Ovary (tissue), 9 donors: ENCODE data around the gene RNF19B. TPM values are rescaled to one million over a fixed set of nuclear protein-coding genes. Genes with fewer than 3 reads are reported as not detected.

Experiments used
- DNase-seq, 5 donors: peaks; one replicate each; pipeline ENCODE4 v3.0.0-alpha.2; 2019 to 2020
- H3K27ac ChIP-seq, 2 donors: fragments of 200-600 bp; one replicate each; pipeline versions ENCODE4 v1.5.1 to v1.8.0; 2019 to 2022
- H3K27me3 ChIP-seq: fragments of 200-600 bp; one replicate; pipeline ENCODE4 v1.8.0; 2022
- H3K36me3 ChIP-seq: fragments of 200-600 bp; sonication (generic); one replicate; pipeline ENCODE4 v1.5.1; 2019
- H3K4me1 ChIP-seq: one replicate; pipeline ENCODE4 v1.8.1; 2013; ENCODE audit warnings: mild to moderate bottlenecking, moderate library complexity; ENCODE audit not compliant: insufficient read depth
- H3K4me3 ChIP-seq: fragments of 200-600 bp; sonication (generic); one replicate; pipeline ENCODE4 v1.5.1; 2017
- H3K9me3 ChIP-seq, 2 donors: fragments of 200-600 bp in 1 of 2; sonication (generic) in 1 of 2; one replicate each; pipeline versions ENCODE4 v1.5.1 to v1.8.1; 2013 to 2019; ENCODE audit warnings: mild to moderate bottlenecking in 1 of 2, moderate library complexity in 1 of 2
- EP300 ChIP-seq: sonication (generic); formaldehyde crosslinking; IDR thresholded peaks from one replicate; pipeline ENCODE4 v1.6.1; 2017; ENCODE audit warnings: antibody characterized with exemption
- POLR2A ChIP-seq: fragments of 450-650 bp; IDR thresholded peaks from one replicate; pipeline ENCODE4 v1.6.1; 2017; ENCODE audit warnings: antibody characterized with exemption, mild to moderate bottlenecking, moderate library complexity
- WGBS, 3 donors: extraction: QIAGEN DNeasy Blood & Tissue Kit in 1 of 3; methylation state at CpG; one replicate each; pipeline versions ENCODE4 v1.1.5 to v1.1.7; 2013 to 2017; 5-methylcytosine and 5-hydroxymethylcytosine counted together
- intact Hi-C, 4 donors: fragments of 100-400 bp; cut with DNase I; formaldehyde crosslinking; loops; one replicate each; pipeline versions ENCODE4 v1.11.0 to v1.15.1; 2022 to 2023
- polyA plus RNA-seq, 2 donors: library from polyadenylated mRNA; stranded (reverse); fragments of 200-250 nt in 1 of 2; fragments of 350-450 nt in 1 of 2; fragmentation: Illumina TruSeq in 1 of 2; extraction: RNeasy Lipid Tissue Mini Kit (QIAGEN cat#74804) in 1 of 2; gene quantifications; one replicate each; pipeline ENCODE4 v1.2.3, GENCODE V29; 2013 to 2014
- total RNA-seq, 7 donors: library from RNA; depleted of rRNA in 2 of 7; stranded (reverse); fragments of >200 nt in 2 of 7; fragmentation: NEBNext Ultra II Directional in 3 of 7; extraction: Animal tissue kit (Norgen Biotek cat#: 25700) in 3 of 7; gene quantifications; one replicate each; pipeline versions ENCODE4 v1.1.0 to v1.2.4, GENCODE V29; 2016 to 2023
- TF ChIP-seq, protein P1 (sequence below), 3 donors: fragments of 450-650 bp in 2 of 3; fragments of 200-600 bp in 1 of 3; IDR thresholded peaks; one replicate each; pipeline versions ENCODE4 v1.5.1 to v1.8.0; 2016 to 2022; ENCODE audit warnings: antibody characterized with exemption in 3 of 3, mild to moderate bottlenecking in 1 of 3
- donor health status: DM: no; HTN: no; CAD: no; lungs with moderate emphysema.
- donor health status: DM: no; HTN: no; CAD: no.
- donor health status: Bipolar disorder and iron deficiency.
- donor health status: DM: yes; HTN: yes; CAD: no.
- donor health status: DM: no; HTN: no; CAD: no.
- donor health status: DM: yes; HTN: yes; CAD: no.

RNF19B gene
- total and polyA plus RNA-seq, 9 donors = 11.2 to 38.0 (median 15.0) TPM

DNA sequence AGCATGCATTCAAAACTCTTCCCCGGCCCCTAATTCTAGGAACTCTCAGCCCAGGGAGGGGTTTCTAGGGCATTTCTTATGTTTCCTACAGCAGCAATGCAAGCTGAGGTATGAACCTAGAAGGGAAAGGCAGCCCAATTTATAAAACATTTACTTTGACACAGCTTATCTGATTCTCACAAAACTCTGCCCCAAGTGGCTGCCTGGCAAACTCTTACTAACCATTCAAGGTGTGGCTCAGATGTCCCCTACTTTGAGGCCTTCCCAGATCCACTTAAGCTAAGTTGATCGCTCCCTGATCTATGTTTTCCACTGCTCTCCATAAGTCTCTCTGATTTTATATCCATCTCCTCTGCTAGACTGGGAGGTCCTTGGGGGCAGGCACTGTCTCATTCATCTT lies 36.7 kb upstream of the RNF19B start:
- WGBS, 3 donors = 90 to 94% (median 93%) methylated on average over 2 of the region's 2 CpGs
- H3K27ac ChIP-seq = no peak overlapping the region
- H3K4me1 ChIP-seq = peaks cover 1% of the 10 kb centered on the region
- intact Hi-C loops = loop anchor here in 1 of 4 donors (10.0 kb wide), 1 partner anchor 66 kb away; no protein-coding TSS in a partner anchor
- H3K4me3 ChIP-seq = no peak overlapping the region
- TF ChIP-seq POLR2A = no peak
- TF ChIP-seq, protein P1, sequence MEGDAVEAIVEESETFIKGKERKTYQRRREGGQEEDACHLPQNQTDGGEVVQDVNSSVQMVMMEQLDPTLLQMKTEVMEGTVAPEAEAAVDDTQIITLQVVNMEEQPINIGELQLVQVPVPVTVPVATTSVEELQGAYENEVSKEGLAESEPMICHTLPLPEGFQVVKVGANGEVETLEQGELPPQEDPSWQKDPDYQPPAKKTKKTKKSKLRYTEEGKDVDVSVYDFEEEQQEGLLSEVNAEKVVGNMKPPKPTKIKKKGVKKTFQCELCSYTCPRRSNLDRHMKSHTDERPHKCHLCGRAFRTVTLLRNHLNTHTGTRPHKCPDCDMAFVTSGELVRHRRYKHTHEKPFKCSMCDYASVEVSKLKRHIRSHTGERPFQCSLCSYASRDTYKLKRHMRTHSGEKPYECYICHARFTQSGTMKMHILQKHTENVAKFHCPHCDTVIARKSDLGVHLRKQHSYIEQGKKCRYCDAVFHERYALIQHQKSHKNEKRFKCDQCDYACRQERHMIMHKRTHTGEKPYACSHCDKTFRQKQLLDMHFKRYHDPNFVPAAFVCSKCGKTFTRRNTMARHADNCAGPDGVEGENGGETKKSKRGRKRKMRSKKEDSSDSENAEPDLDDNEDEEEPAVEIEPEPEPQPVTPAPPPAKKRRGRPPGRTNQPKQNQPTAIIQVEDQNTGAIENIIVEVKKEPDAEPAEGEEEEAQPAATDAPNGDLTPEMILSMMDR (IDR thresholded peaks at IDR 0.05) = no peak
- no peak for TF ChIP-seq EP300
- no peaks in the 10 kb centered on the region for H3K27me3 ChIP-seq
- DNase-seq = no peak
- H3K36me3 ChIP-seq = no peaks in the 10 kb centered on the region
- no peaks in the 10 kb centered on the region for H3K9me3 ChIP-seq

DNA sequence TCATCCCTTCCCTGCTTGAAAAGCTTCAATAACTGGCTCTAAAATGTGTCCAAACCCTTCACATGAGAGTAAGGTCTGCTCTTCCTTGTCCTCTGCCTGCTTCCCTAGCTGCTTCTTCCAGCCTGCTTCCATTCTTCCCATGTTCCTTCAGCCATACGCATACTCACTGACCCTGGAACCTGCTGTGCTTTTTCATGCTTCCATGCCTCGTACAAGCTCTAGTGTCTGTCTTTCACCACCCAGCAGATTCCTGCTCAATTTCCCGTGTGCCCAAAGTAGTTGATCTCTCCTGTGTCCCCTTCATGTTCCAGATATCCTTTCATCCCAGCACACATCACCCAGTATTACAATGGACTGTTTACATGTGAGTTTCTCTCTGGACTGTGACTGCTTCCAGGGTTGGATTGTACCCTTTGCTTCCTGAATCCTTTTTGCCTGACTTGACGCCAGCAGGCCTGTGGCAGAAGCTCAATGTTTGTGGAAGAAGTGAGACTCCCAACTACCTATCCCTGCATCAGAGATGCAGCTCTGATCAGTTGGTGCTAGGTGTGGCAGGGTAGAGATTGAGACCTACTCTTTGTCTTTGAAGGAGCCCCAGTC lies 35.9 kb upstream of the RNF19B start:
- intact Hi-C loops = loop anchor here in 1 of 4 donors (10.0 kb wide), 1 partner anchor 66 kb away; no protein-coding TSS in a partner anchor

DNA sequence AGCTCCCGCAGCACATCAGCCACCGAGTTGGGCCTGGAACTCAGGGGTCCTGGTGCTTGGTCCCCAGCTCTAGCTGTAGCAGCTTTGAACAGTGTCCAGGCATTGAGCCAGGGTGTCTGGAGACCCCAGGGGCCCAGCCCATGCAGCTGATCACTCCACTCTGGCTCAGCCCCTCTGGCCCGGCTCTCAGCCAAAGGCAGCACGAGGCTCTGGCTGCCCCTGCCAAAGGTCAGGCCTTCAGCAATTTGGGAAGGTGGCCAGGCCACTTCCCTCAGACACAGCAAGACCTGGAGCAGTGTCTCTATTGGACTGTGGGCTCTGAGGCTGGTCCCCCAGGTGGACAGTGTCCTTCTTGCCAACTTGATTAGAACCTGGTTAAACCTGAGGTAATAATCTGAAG lies 34.4 kb upstream of the RNF19B start:
- Histone ChIP-seq H3K36me3 (no peaks in the 10 kb centered on the region), H3K27ac (no peak overlapping the region), H3K9me3 (no peaks in the 10 kb centered on the region), H3K27me3 (no peaks in the 10 kb centered on the region), H3K4me3 (no peak overlapping the region), H3K4me1 (peaks cover 1% of the 10 kb centered on the region)
- TF ChIP-seq EP300 (no peak), POLR2A (no peak)
- TF ChIP-seq, protein P1 (IDR thresholded peaks at IDR 0.05) = no peak
- 42 to 50% (median 44%) methylated on average over 4 of the region's 4 CpGs for WGBS, 3 donors
- peak in 4 of 5 donors; percentile 34 to 73 (median 41) for DNase-seq
- intact Hi-C loops = no loop called here

More for the DNA sequence above, 35.9 kb upstream of the RNF19B start:
- H3K27me3 ChIP-seq = no peaks in the 10 kb centered on the region
- 63 to 79% (median 65%) methylated on average over 4 of the region's 4 CpGs for WGBS, 3 donors
- no peaks in the 10 kb centered on the region for H3K9me3 ChIP-seq
- no peak for DNase-seq
- TF ChIP-seq EP300 (no peak), POLR2A (no peak)
- TF ChIP-seq, protein P1 (IDR thresholded peaks at IDR 0.05) = no peak
- no peak overlapping the region for H3K27ac ChIP-seq
- H3K4me3 ChIP-seq = no peak overlapping the region
- peaks cover 1% of the 10 kb centered on the region for H3K4me1 ChIP-seq
- H3K36me3 ChIP-seq = no peaks in the 10 kb centered on the region

DNA sequence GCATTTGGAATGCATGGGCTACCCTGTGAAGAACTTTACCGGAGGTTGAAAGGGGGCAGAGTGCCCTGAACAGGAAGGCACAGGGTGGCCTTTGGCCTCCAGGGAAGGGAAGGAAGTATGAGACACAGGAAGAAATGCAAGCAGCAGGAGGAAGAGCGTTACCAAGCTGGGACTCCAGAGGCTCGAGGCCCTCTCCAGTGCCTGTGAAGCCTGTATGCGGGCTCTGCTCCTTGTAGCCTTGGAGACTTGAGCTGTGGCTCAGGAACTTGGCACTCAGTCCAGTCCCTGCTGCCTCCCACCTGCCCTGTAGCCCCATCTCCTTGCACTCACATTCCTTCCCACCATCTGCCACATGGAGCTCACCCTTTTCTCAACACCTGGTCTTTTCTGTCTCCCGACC lies 33.5 kb upstream of the RNF19B start:
- TF ChIP-seq, protein P1 (IDR thresholded peaks at IDR 0.05) = no peak
- TF ChIP-seq EP300 (no peak), POLR2A (no peak)
- intact Hi-C loops = no loop called here
- Histone ChIP-seq H3K27me3 (no peaks in the 10 kb centered on the region), H3K9me3 (no peaks in the 10 kb centered on the region), H3K4me1 (peaks cover 2% of the 10 kb centered on the region), H3K36me3 (no peaks in the 10 kb centered on the region), H3K4me3 (no peak overlapping the region), H3K27ac (no peak overlapping the region)
- DNase-seq = no peak
- WGBS, 3 donors = 60 to 72% (median 70%) methylated on average over 5 of the region's 5 CpGs
